A172 (cell line): ENCODE measurements around the gene SPOP. TPM values are rescaled to one million over a fixed set of nuclear protein-coding genes. Genes with fewer than 3 reads are reported as not detected.
"Not testable (repeated sequence)": the region's sequence is repeated elsewhere in the genome, so short reads cannot be mapped to it uniquely, and the experiment has no call there.

ENCODE experiments used
- DNase-seq: peaks from one replicate; pipeline ENCODE4 v3.0.0-alpha.2; 2015; ENCODE audit warnings: low spot score
- total RNA-seq: library from RNA; depleted of rRNA; stranded (reverse); fragments of >200 nt; shearing (Covaris generic); gene quantifications from 2 replicates; pipeline ENCODE4 v1.2.3, GENCODE V29; 2014

The SPOP gene
- total RNA-seq, 1 experiment from 2014 or later: 36.3 TPM

GRCh38 chr17:49695698-49696232 is 17.9 kb upstream of the SPOP start:
- no peak for DNase-seq

- no peak for DNase-seq
Measured at GRCh38 chr17:49694847-49695697, 17.2 kb upstream of the SPOP start.

GRCh38 chr17:49692751-49693150 is 14.9 kb upstream of the SPOP start:
- DNase-seq: no peak

- DNase-seq: no peak
Measured at GRCh38 chr17:49691677-49692191, 13.8 kb upstream of the SPOP start.

GRCh38 chr17:49691086-49691676 is 13.3 kb upstream of the SPOP start:
- no peak for DNase-seq

- no peak for DNase-seq
Measured at GRCh38 chr17:49690256-49690655, 12.4 kb upstream of the SPOP start.

- DNase-seq: no peak
Measured at GRCh38 chr17:49688848-49689247, 11.0 kb upstream of the SPOP start.

GRCh38 chr17:49687878-49688491 is 10.1 kb upstream of the SPOP start:
- DNase-seq: peak; percentile 25

GRCh38 chr17:49681106-49681979 is 3.4 kb upstream of the SPOP start:
- DNase-seq: no peak

- DNase-seq: no peak
Measured at GRCh38 chr17:49680314-49680713, 2.4 kb upstream of the SPOP start.

GRCh38 chr17:49677134-49677932 is 564 bp downstream of the SPOP start:
- DNase-seq: peak; percentile 86

GRCh38 chr17:49676276-49676868 is 1.5 kb downstream of the SPOP start:
- no peak for DNase-seq

GRCh38 chr17:49674507-49674906 is 3.4 kb downstream of the SPOP start:
- DNase-seq: no peak

- not testable (repeated sequence) for DNase-seq
Measured at GRCh38 chr17:49673679-49674078, 4.2 kb downstream of the SPOP start.

- no peak for DNase-seq
Measured at GRCh38 chr17:49670641-49671040, 7.3 kb downstream of the SPOP start.

GRCh38 chr17:49670002-49670401 is 7.9 kb downstream of the SPOP start:
- no peak for DNase-seq

GRCh38 chr17:49667854-49668253 is 10.0 kb downstream of the SPOP start:
- DNase-seq: no peak

- DNase-seq: no peak
Measured at GRCh38 chr17:49664706-49665211, 13.1 kb downstream of the SPOP start.

GRCh38 chr17:49659661-49660382 is 18.1 kb downstream of the SPOP start:
- DNase-seq: no peak
